GM19351 (cell line): ENCODE results near the gene FCHO2.
"Not testable (repeated sequence)": the region's sequence is repeated elsewhere in the genome, so short reads cannot be mapped to it uniquely, and the experiment has no call there.

Source experiments
- ATAC-seq: cut with Tn5 transposase; IDR thresholded peaks from one replicate; pipeline ENCODE4 v1.9.1; 2021; ENCODE audit warnings: mild to moderate bottlenecking, moderate library complexity; ENCODE audit not compliant: unreplicated experiment

Gene FCHO2

GRCh38 chr5:72956324-72957140, 691 bp downstream of the FCHO2 start:
- ATAC-seq = peak; percentile 36

- no peak for ATAC-seq
These were observed 1.5 kb downstream of the FCHO2 start for GRCh38 chr5:72957337-72957736.

GRCh38 chr5:72959257-72959656, 3.4 kb downstream of the FCHO2 start:
- ATAC-seq = no peak

- not testable (repeated sequence) for ATAC-seq
These were observed 18.6 kb downstream of the FCHO2 start for GRCh38 chr5:72974481-72974880.

GRCh38 chr5:72976810-72977209, 21.0 kb downstream of the FCHO2 start:
- ATAC-seq = not testable (repeated sequence)

- ATAC-seq = no peak
These were observed 29.9 kb downstream of the FCHO2 start for GRCh38 chr5:72985719-72986118.

- ATAC-seq = no peak
These were observed 32.9 kb downstream of the FCHO2 start for GRCh38 chr5:72988769-72989168.

- no peak for ATAC-seq
These were observed 35.6 kb downstream of the FCHO2 start for GRCh38 chr5:72991394-72991793.

- no peak for ATAC-seq
These were observed 38.7 kb downstream of the FCHO2 start for GRCh38 chr5:72994578-72994977.

- no peak for ATAC-seq
These were observed 40.8 kb downstream of the FCHO2 start for GRCh38 chr5:72996632-72997031.

GRCh38 chr5:72999916-73000315, 44.1 kb downstream of the FCHO2 start:
- ATAC-seq = no peak

GRCh38 chr5:73005886-73006285, 50.0 kb downstream of the FCHO2 start:
- no peak for ATAC-seq

- no peak for ATAC-seq
These were observed 51.2 kb downstream of the FCHO2 start for GRCh38 chr5:73007051-73007450.

GRCh38 chr5:73008831-73009230, 53.0 kb downstream of the FCHO2 start:
- ATAC-seq = no peak

GRCh38 chr5:73011612-73012011, 55.8 kb downstream of the FCHO2 start:
- not testable (repeated sequence) for ATAC-seq

- ATAC-seq = no peak
These were observed 63.1 kb downstream of the FCHO2 start for GRCh38 chr5:73018892-73019291.

- no peak for ATAC-seq
These were observed 63.9 kb downstream of the FCHO2 start for GRCh38 chr5:73019766-73020165.

GRCh38 chr5:73022471-73023169, 66.8 kb downstream of the FCHO2 start:
- no peak for ATAC-seq

- ATAC-seq = not testable (repeated sequence)
These were observed 69.2 kb downstream of the FCHO2 start for GRCh38 chr5:73024946-73025544.

GRCh38 chr5:73027361-73027760, 71.5 kb downstream of the FCHO2 start:
- no peak for ATAC-seq

GRCh38 chr5:73027816-73028215, 72.0 kb downstream of the FCHO2 start:
- no peak for ATAC-seq
